GM19372 (cell line): ENCODE data around the gene SORCS1.

ENCODE experiments used
- ATAC-seq: cut with Tn5 transposase; IDR thresholded peaks from one replicate; pipeline ENCODE4 v1.9.1; 2021; ENCODE audit warnings: mild to moderate bottlenecking, low read depth, moderate library complexity; ENCODE audit not compliant: unreplicated experiment

The SORCS1 gene

GRCh38 chr10:106913348-106913747 lies 251.2 kb downstream of the SORCS1 start:
- no peak for ATAC-seq

DNA sequence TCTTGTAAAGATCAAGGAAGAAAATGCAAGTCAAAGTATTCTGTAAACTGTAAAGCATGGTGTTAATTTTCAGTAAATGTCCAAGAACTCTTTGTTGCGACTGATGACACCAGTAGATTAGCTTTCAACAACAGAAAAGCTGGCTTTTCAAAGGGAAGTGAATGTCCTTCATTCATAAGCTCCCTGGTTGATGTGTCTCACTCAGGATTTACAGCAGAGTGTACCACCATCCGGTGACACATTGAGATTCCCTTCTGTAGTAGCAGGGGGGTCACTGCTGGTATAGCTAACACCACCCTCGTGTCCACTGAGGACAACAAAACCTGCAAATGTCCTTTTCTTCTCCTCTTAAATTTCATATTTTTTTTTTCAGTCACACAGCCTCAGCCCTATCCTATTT lies 253.4 kb downstream of the SORCS1 start:
- no peak for ATAC-seq

GRCh38 chr10:106910666-106911065 lies 253.8 kb downstream of the SORCS1 start:
- ATAC-seq = no peak

DNA sequence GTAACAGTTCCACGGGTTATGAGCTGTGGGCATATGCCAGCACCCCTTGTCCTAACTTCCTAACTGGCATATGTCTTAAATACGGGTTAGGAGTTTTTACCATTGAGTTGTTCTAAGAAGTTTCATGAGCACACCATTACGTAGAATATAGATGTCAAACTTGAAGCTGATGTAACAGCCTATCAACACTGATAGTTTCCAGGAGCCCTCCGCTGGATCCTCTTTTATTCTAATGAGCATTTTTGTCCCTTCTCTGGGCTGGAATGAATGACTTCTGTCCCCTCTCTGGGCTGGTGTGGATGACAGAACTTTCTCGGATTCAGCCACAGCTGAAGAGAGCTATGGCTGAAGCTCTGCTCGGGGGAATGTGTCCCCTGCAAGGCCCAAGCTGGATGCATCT lies 256.3 kb downstream of the SORCS1 start:
- ATAC-seq = no peak

DNA sequence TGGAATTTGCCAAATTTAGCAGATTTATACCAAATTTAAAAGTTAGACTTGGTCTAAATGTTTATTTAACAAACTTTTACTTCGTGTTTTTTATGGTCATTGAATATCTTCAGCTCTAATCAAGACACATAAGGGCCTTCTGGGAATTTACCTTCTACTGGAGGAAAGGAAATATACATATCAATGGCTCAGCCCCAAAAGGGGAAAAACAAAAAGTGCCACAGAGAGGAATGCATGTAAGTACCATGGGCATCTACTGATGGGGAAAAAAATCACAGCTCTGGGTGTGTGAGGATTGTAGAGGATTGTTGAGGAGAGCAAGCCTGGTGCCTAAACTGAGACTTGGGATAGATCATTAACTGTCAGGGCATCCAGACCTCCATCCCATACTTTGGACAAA lies 260.3 kb downstream of the SORCS1 start:
- no peak for ATAC-seq

DNA sequence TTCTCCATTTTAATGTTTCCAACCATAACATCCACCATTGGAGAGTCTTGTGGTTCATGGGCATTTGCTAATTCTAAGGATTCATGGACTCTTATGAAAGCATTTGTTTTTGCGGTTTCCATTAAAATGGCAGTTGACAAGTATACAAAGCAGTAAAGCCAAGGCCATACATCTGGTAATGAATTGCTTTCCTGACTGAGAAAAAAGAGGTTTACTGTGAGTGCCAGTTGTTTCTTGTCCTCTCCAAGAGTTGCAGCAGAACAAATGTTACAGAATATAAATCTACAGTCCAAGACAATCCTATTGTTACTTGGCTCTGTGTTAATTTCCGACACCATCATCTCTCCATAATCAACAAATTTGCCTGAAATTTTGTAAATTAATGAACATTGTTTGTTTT lies 261.3 kb downstream of the SORCS1 start:
- ATAC-seq = no peak

- peak; percentile 66 for ATAC-seq
Observed at GRCh38 chr10:106900016-106900652, 264.4 kb downstream of the SORCS1 start.

- ATAC-seq = no peak
Observed at GRCh38 chr10:106898446-106898845, 266.1 kb downstream of the SORCS1 start.

DNA sequence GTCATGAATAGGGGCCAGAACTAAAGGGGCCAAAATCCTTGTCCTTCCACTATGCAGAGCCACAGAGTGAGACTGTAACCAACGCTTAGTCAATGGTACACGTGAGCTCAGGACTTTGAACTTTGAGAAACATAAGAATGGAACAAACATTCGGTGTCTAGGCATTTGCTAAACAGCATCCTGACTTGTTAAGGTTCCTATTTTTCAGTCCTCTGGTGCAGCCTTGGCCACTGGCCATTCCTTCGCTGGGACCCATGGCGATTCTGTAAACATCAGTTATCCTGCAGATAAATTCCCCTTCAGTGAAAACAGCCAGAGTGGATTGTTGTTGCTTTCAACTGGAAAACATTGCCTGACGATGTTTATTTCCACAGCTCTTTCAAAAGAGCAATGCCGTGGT lies 266.8 kb downstream of the SORCS1 start:
- no peak for ATAC-seq

GRCh38 chr10:106894692-106895091 lies 269.8 kb downstream of the SORCS1 start:
- ATAC-seq = no peak

GRCh38 chr10:106877574-106877973 lies 286.9 kb downstream of the SORCS1 start:
- ATAC-seq = no peak

GRCh38 chr10:106874604-106874889 lies 290.0 kb downstream of the SORCS1 start:
- no peak for ATAC-seq

DNA sequence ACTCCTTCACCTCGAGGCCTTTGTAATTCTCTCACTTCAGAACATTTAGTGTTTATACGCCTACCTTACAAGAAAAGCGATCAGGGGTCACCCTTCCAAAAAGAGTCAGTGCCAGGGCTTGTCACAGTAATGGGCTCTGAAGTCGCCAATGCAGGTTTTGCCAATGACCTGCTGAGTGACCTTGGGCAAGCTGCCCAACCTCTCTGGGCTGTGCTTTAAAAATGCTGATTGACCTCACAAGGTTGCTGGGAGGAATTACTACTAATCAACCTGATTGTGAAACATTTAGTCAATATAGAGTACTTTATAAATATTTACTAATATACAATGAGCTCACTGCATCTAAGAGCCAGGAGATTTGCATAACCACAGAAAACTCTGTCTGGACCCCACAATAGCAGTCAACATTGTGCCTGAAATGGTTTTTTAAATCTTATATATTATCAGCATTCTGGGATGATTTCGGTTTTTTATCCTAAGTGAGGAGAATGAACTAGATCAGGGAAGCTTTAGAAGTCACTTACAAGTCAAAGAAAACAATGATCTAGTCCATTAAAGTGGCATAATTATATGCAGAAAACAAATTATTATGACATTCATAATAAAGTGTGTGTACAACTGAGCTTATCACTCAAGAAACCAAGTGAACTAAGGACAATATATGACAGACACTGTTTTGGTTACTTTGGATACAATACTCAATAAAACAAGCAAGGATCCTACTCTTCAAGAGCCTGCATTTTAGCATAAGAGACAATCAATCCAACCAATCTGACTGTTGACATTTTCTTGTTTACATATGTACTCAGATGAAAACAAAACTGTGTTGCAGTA lies 290.5 kb downstream of the SORCS1 start:
- no peak for ATAC-seq

DNA sequence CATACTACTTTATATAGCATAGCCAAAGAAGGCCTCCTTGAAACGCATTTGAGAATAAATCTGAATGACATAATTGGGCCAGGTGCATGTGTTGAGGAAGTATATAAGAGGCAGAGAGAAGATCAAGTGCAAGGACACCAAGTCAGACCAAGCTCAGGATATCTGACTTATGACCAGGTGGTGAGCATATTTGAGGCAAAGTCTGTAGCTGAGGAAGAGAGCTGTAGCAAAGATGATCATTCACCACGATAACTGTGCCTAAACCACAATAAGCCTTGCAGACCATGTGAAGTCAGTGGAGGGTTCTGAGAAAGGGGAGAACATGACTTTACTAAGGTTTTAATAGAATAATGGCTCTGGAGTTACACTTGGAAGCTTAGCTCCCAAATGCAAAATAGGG lies 292.3 kb downstream of the SORCS1 start:
- no peak for ATAC-seq

DNA sequence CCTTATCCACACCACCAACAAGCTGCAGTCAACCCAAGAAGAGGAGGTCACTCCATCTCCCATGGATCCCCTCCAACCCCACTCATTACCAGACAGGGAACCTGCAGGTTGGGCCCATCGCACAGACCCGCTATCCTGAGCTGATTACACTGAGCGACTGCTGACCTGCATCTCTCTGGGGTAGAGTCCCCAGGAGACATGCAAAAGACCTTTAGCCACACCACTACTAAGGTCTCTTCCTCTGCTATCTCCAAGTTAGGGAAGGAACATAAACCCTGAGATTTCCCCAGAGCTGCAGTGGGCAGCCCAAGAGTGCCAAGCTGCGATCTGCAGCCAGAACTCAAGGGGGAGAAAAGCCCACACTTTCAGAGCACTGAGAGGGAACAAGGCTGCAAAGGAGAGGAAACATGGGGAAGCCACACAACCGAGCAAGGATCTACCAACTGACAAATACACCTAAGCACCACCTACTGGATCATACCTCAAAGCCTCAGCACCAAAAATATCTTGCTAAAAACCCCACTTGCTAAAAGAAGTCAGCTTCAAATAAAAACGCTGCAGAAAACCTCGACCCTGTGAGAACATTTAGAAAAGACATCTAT lies 298.2 kb downstream of the SORCS1 start:
- ATAC-seq = peak; percentile 68

DNA sequence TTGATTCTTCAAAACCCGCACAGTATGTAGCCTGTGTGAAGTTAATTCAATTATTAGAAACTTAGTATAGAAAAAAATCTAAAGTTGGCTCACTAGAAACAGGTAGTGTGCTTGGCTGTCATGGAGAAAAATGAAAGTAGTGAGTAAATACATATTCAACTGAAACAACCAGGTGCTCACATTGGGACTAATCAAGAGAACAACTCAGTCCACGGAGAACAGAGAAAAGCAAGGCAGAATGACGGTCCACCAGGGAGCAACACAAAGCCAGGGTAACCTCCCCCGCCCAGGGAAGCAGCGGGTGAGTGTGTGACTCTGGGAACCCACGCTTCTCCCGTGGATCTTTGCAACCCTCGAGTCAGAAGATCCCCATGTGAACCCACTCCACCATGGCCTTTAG lies 300.5 kb downstream of the SORCS1 start:
- ATAC-seq = no peak

- ATAC-seq = no peak
Observed at GRCh38 chr10:106863549-106863948, 301.0 kb downstream of the SORCS1 start.

- ATAC-seq = no peak
Observed at GRCh38 chr10:106859892-106860652, 304.4 kb downstream of the SORCS1 start.

- ATAC-seq = no peak
Observed at GRCh38 chr10:106857728-106858127, 306.8 kb downstream of the SORCS1 start.

- no peak for ATAC-seq
Observed at GRCh38 chr10:106857213-106857612, 307.3 kb downstream of the SORCS1 start.
